GM12872 (cell line): ENCODE measurements around the gene POLDIP2.

Experiments used
- CTCF ChIP-seq: IDR thresholded peaks from 3 replicates; pipeline ENCODE4 v1.5.1; 2011; ENCODE audit warnings: low read depth, mild to moderate bottlenecking, low read length, moderate library complexity; ENCODE audit not compliant: insufficient read depth

The POLDIP2 gene

DNA sequence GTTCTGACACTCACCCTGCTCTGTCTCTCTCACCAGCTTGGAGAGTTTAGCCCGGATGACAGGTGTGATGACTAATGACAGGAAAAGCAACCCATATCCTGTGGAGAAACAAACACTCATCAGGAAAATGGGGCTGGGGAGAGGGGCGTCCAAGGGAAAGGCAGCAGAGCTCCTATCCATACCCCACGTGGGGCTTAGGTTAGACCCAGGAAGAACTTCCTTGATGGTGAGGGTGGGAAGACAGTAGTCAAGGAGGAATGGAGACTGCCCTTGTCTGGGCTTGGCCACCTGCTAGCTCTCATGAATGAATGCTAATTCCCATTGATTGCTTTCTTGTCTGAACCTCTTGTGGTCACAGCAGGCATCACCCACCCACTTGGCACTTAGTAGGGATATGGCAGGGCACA, 44.9 kb upstream of the POLDIP2 start:
- TF ChIP-seq CTCF = no peak

- TF ChIP-seq CTCF = no peak
These were observed 42.5 kb upstream of the POLDIP2 start for GRCh38 chr17:28399808-28400207.

- TF ChIP-seq CTCF = no peak
These were observed 41.1 kb upstream of the POLDIP2 start for GRCh38 chr17:28398280-28398981.

GRCh38 chr17:28397687-28398279, 40.5 kb upstream of the POLDIP2 start:
- no peak for TF ChIP-seq CTCF

- no peak for TF ChIP-seq CTCF
These were observed 39.9 kb upstream of the POLDIP2 start for GRCh38 chr17:28397275-28397674.

DNA sequence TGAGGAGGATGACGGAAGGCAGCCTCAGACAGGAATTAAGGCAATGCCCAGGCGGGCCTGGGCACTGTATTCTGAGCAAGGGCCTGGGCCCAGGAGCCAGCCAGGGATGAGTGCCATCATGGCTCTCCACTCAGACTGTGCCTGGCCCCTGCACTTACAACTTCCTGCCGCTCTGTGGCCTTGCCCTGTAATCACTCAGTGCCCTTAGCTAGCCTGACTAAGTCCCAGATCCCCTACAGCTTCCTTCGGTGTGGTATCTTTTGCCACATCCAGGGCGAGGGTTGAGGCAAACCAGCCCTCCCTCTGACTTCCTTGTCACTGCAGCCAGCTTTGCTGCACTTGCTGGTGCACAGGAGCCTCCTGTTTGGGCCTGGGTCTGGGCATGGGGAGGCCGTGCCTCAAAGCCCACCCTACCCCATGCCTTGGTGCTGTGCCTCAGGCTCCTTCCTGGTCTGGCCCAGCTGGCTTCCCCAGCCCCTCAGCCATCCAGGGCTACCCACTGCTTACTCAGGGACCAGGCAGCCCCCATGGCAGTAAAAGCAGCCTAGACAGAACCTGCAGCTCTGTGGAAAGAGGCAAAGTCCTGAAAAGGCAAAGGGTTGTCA, 39.4 kb upstream of the POLDIP2 start:
- no peak for TF ChIP-seq CTCF

GRCh38 chr17:28395968-28396367, 38.6 kb upstream of the POLDIP2 start:
- no peak for TF ChIP-seq CTCF
